Esophagus (tissue), 2 donors: ENCODE data around the gene VPS37B. TPM values are rescaled to one million over a fixed set of nuclear protein-coding genes. Genes with fewer than 3 reads are reported as not detected.

Experiments used
- H3K27ac ChIP-seq, 2 donors: one replicate each; pipeline ENCODE4 v1.5.1; 2013; ENCODE audit warnings: low read depth in 2 of 2, mild to moderate bottlenecking in 2 of 2, inconsistent platforms in 1 of 2, low read length in 1 of 2, moderate library complexity in 1 of 2
- H3K27me3 ChIP-seq, 2 donors: one replicate each; pipeline ENCODE4 v1.6.1; 2013; ENCODE audit warnings: low read length in 2 of 2, control low read depth in 1 of 2, mild to moderate bottlenecking in 1 of 2; ENCODE audit not compliant: insufficient read depth in 2 of 2, control insufficient read depth in 1 of 2
- H3K36me3 ChIP-seq, 2 donors: one replicate each; pipeline ENCODE4 v1.6.1; 2013; ENCODE audit warnings: low read length in 1 of 2; ENCODE audit not compliant: control insufficient read depth in 2 of 2, insufficient read depth in 2 of 2
- H3K4me1 ChIP-seq, 2 donors: one replicate each; pipeline ENCODE4 v1.6.1; 2013; ENCODE audit warnings: low read length in 1 of 2; ENCODE audit not compliant: control insufficient read depth in 2 of 2, insufficient read depth in 2 of 2
- H3K4me3 ChIP-seq, 2 donors: one replicate each; pipeline ENCODE4 v1.5.1; 2013; ENCODE audit warnings: low read length in 2 of 2, mild to moderate bottlenecking in 2 of 2, low read depth in 1 of 2, moderate library complexity in 1 of 2
- H3K9me3 ChIP-seq, 2 donors: one replicate each; pipeline ENCODE4 v1.6.1; 2013; ENCODE audit warnings: mild to moderate bottlenecking in 2 of 2, low read depth in 1 of 2, low read length in 1 of 2, moderate library complexity in 1 of 2; ENCODE audit not compliant: control insufficient read depth in 2 of 2, insufficient read depth in 1 of 2
- WGBS, 2 donors: extraction: QIAGEN DNeasy Blood & Tissue Kit; methylation state at CpG; one replicate each; pipeline ENCODE4 v1.1.7; 2013; 5-methylcytosine and 5-hydroxymethylcytosine counted together
- polyA plus RNA-seq, 2 donors: library from polyadenylated mRNA; stranded (reverse); fragments of 200-250 nt; gene quantifications; one replicate each; pipeline ENCODE4 v1.2.3, GENCODE V29; 2013
- donor health status: healthy with polysubstance abuse.
- donor health status: Bipolar disorder and iron deficiency.

The VPS37B gene
- polyA plus RNA-seq, 2 donors: 50.2 to 81.4 TPM

- no peaks in the 10 kb centered on the region for H3K27me3 ChIP-seq
- H3K4me1 ChIP-seq: no peaks in the 10 kb centered on the region
- WGBS, 2 donors: 90% methylated on average over 8 of the region's 8 CpGs
- H3K36me3 ChIP-seq: no peaks in the 10 kb centered on the region
- H3K4me3 ChIP-seq: no peak overlapping the region
- peaks cover 0 to 3% of the 10 kb centered on the region in 2 donors for H3K9me3 ChIP-seq
- H3K27ac ChIP-seq: no peak overlapping the region
Measured at GRCh38 chr12:122932207-122932606, 36.3 kb upstream of the VPS37B start.

GRCh38 chr12:122929812-122930211, 33.9 kb upstream of the VPS37B start:
- no peak overlapping the region for H3K4me3 ChIP-seq
- H3K36me3 ChIP-seq: no peaks in the 10 kb centered on the region
- 94 to 96% methylated on average over 19 to 23 of the region's 23 CpGs for WGBS, 2 donors
- H3K27me3 ChIP-seq: no peaks in the 10 kb centered on the region
- H3K4me1 ChIP-seq: no peaks in the 10 kb centered on the region
- H3K9me3 ChIP-seq: peaks cover 0 to 3% of the 10 kb centered on the region in 2 donors
- no peak overlapping the region for H3K27ac ChIP-seq

GRCh38 chr12:122929148-122929538, 33.2 kb upstream of the VPS37B start:
- H3K36me3 ChIP-seq: no peaks in the 10 kb centered on the region
- H3K4me3 ChIP-seq: no peak overlapping the region
- H3K9me3 ChIP-seq: peaks cover 0 to 3% of the 10 kb centered on the region in 2 donors
- no peak overlapping the region for H3K27ac ChIP-seq
- 86 to 91% methylated on average over 14 of the region's 14 CpGs for WGBS, 2 donors
- H3K27me3 ChIP-seq: no peaks in the 10 kb centered on the region
- H3K4me1 ChIP-seq: no peaks in the 10 kb centered on the region

- Histone ChIP-seq H3K27ac (no peak overlapping the region), H3K36me3 (no peaks in the 10 kb centered on the region), H3K4me3 (no peak overlapping the region), H3K9me3 (peaks cover 0 to 3% of the 10 kb centered on the region in 2 donors), H3K27me3 (no peaks in the 10 kb centered on the region), H3K4me1 (no peaks in the 10 kb centered on the region)
- WGBS, 2 donors: 85 to 88% methylated on average over 12 of the region's 12 CpGs
Measured at GRCh38 chr12:122928404-122929147, 32.7 kb upstream of the VPS37B start.

GRCh38 chr12:122927756-122928403, 32.0 kb upstream of the VPS37B start:
- Histone ChIP-seq H3K9me3 (peaks cover 0 to 3% of the 10 kb centered on the region in 2 donors), H3K27me3 (no peaks in the 10 kb centered on the region), H3K4me1 (no peaks in the 10 kb centered on the region), H3K27ac (no peak overlapping the region), H3K4me3 (no peak overlapping the region), H3K36me3 (no peaks in the 10 kb centered on the region)
- WGBS, 2 donors: 89 to 91% methylated on average over 11 of the region's 11 CpGs

- peaks cover 0 to 3% of the 10 kb centered on the region in 2 donors for H3K4me1 ChIP-seq
- no peaks in the 10 kb centered on the region for H3K36me3 ChIP-seq
- H3K27me3 ChIP-seq: no peaks in the 10 kb centered on the region
- WGBS, 2 donors: 74% methylated on average over 8 of the region's 8 CpGs
- H3K9me3 ChIP-seq: no peaks in the 10 kb centered on the region
- H3K4me3 ChIP-seq: no peak overlapping the region
- no peak overlapping the region for H3K27ac ChIP-seq
Measured at GRCh38 chr12:122921917-122922316, 26.0 kb upstream of the VPS37B start.

- 82 to 87% methylated on average over 5 of the region's 5 CpGs for WGBS, 2 donors
- H3K4me1 ChIP-seq: peaks cover 0 to 3% of the 10 kb centered on the region in 2 donors
Measured at GRCh38 chr12:122920687-122921086, 24.8 kb upstream of the VPS37B start.

GRCh38 chr12:122918827-122919226, 22.9 kb upstream of the VPS37B start:
- H3K9me3 ChIP-seq: no peaks in the 10 kb centered on the region
- no peaks in the 10 kb centered on the region for H3K36me3 ChIP-seq
- H3K27me3 ChIP-seq: no peaks in the 10 kb centered on the region
- 53 to 55% methylated on average over 2 of the region's 2 CpGs for WGBS, 2 donors
- H3K4me3 ChIP-seq: no peak overlapping the region
- peaks cover 0 to 3% of the 10 kb centered on the region in 2 donors for H3K4me1 ChIP-seq
- H3K27ac ChIP-seq: no peak overlapping the region

More at GRCh38 chr12:122920687-122921086, 24.8 kb upstream of the VPS37B start:
- Histone ChIP-seq H3K27me3 (no peaks in the 10 kb centered on the region), H3K36me3 (no peaks in the 10 kb centered on the region), H3K4me3 (no peak overlapping the region), H3K27ac (peak overlapping the region; percentile 2 to 78), H3K9me3 (no peaks in the 10 kb centered on the region)

- WGBS, 2 donors: 31 to 42% methylated on average over 9 of the region's 9 CpGs
- Histone ChIP-seq H3K27me3 (no peaks in the 10 kb centered on the region), H3K27ac (peak overlapping the region; percentile 63 to 67), H3K36me3 (no peaks in the 10 kb centered on the region), H3K4me1 (peaks cover 0 to 3% of the 10 kb centered on the region in 2 donors), H3K9me3 (no peaks in the 10 kb centered on the region), H3K4me3 (no peak overlapping the region)
Measured at GRCh38 chr12:122917507-122918121, 21.7 kb upstream of the VPS37B start.
